HG03039 (cell line): ENCODE results near the gene GINS1.
"Not testable (repeated sequence)": the region's sequence is repeated elsewhere in the genome, so short reads cannot be mapped to it uniquely, and the experiment has no call there.

Source experiments
- ATAC-seq: cut with Tn5 transposase; IDR thresholded peaks from one replicate; pipeline ENCODE4 v1.9.1; 2021; ENCODE audit warnings: mild to moderate bottlenecking, moderate library complexity; ENCODE audit not compliant: unreplicated experiment

The GINS1 gene

DNA sequence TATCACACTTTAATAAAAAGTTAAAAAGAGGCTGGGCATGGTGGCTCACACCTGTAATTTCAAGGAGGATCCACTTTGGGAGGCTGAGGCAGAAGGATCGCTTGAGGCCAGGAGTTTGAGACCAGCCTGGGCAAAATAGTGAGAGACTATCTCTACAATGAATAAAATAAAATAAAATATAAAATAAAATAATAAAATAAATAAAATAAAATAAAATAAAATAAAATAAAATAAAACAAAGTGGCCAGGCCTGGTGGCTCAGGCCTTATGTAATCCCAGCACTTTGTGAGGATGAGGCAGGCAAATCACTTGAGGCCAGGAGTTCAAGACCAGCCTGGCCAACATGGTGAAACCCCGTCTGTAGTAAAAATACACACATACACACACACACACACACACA, 65.8 kb downstream of the GINS1 start:
- ATAC-seq: not testable (repeated sequence)

DNA sequence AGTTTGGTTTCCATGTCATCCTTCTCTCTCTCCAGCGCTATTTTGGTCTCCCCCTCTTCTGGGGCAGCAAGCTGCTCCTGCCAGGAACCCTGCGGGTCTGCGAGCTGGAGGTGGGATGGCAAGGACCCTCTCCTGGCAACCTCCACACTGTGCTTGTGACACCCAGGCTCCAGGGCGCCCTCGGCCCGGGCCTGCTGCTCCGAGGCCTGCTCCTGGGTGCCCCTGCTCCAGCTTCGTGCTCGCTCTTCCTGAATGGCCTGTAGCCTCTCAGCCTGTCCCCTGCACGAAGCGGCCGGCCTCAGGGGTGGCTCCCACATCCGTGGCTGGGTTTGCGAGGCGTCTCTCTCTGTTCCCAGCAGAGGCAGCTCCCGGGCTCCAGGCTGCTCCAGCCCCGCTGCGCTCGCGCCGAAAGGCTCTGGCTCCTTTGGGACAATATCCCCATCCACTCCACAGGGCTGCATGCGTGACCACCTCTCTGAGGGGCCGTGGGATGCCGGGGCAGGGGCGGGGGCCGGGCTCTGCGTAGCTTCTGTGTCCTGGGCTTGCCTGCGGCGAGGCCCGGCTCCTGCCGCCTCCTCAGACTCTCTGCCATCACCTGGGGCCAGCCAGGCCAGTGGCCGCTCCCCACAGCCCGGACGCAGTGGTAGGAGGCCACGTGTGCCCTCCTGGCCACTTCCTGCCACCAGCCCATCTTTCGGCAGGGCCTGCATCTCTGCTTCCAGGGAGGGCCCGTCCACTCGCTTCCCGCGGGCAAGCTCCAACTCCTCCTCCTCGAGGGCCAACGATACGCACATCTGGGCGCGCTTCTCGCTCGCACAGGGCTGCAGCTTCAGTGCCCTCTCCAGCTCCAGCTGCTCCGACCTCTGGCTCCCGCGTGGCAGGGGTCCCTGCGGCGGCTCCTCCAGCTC, 68.9 kb downstream of the GINS1 start:
- no peak for ATAC-seq

DNA sequence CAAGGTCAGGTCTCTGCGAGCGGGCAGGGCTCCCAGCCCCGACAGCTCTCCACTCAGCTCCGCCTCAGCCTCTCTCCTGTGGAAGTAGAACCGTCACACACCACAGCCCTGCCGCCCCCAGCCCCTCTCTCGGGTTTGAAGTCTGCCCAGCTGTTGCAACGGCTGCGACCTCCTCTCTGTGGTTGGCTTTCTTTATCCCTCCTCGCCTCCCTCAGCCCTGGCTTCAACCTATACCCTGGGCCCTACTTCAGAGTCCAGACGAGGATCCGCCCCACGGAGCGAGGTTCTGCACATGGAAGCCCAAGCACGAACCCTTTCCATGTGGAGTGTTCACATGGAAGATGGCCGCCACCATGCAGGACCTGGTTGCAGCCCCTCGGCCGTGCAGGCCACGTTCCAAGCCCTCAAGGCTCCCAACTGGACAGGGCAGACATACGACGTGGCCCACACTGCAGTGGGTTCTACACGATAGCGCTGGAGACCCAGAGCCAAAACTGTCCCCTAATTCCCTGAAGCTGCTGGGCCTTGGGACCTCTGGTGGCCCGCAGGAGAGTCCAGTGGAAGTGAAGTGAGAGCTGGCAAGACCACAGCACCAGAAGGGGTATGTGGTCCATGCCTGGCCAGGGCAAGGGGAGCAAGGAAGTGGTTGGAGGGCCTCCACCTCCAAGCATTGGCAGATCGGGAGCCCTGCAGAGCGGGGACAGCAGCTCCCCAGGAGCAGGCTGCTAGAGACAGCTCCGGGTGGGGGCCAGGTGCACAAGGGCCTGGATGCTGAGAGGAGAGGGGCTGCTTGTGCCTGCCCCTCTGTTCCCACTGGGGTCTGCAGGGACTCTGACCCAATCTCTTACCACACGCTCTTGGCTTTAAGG, 69.8 kb downstream of the GINS1 start:
- no peak for ATAC-seq

DNA sequence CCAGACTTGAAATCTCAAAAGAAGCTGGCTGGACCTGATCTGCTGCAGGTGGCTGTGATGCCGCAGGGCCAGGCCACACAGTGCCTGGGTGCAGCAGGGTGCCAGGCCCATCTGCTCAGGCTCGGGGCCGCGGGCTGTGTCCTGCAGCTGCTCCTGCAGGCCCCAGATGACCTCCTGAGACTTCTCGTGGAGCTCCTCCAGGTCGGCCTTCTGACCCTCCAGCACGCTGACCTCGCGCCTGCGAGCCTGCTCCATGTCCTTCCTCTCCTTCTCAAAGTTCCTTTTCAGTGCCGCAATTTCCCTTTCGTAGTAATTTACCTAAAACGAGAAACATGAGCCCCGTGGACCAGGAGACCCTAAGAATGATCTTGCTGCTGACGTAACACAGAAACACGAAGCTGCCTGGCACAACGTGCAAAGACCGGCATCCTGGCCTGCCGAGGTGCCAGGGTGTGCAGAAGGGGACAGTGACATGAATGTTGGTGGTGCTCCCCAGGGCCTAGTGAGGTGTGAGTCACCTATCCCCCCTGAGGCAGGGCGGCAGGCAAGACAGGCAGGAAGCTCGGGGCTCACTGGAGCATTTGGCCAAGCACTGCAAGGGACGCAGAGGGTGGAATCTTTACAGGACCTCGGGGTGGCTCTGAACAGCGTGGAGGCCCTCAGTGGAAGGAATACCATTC, 71.6 kb downstream of the GINS1 start:
- ATAC-seq: no peak

DNA sequence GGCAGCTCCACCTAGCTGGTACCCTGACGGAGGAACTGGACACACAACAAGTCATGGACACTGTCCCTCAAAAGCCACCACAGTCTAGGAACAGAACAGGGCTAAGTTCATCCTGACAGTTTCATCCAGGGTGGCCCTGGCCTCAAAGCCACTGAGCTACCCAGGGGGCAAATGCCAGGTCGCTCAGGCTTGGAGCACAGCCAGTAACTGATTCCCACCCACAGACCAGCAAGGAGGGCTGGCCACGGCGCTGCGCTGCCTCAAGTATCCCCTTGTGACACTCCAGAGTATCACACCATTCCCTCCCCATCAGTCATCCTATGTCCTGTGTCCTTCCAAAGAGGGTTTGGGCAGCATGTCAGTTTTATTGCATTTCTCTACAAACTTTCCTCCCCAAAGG, 72.2 kb downstream of the GINS1 start:
- no peak for ATAC-seq

DNA sequence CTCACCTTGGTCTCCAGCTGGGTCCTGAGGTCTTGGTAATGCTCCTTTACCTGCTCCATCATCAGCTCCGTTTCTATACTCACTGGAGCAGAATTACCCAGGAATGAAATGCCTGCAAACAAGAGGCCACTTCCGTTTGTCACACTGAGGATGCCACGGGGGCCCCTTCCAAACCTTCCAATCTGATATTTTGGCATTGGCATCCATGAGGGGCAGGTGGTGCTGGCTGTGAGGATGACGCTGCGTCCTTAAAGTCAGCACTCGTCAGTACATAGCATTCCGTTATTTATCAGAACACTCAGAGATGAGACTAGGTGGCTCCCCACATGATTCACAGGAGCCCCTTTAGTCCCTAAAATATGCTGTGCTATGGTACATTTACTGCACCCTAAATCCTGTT, 72.7 kb downstream of the GINS1 start:
- ATAC-seq: no peak

DNA sequence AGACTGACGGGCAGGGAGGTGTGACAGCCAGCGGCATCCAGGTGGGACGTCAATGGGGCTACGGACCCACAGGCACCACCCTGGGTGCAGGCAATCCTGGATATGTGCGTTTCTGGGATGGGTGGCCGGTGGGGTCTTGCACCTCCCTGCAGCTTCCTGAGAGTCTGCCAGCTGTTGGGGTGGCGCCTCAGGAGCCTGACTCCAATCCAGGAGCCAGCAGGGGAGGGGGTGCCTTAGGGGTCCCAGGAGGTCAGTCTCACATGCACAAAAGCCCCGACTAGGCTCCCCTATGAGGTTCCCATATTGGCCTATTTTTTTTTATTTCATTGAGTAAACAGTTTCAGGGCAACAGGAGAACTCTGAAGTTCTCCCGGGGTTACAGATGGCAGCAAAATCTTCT, 73.3 kb downstream of the GINS1 start:
- ATAC-seq: no peak

DNA sequence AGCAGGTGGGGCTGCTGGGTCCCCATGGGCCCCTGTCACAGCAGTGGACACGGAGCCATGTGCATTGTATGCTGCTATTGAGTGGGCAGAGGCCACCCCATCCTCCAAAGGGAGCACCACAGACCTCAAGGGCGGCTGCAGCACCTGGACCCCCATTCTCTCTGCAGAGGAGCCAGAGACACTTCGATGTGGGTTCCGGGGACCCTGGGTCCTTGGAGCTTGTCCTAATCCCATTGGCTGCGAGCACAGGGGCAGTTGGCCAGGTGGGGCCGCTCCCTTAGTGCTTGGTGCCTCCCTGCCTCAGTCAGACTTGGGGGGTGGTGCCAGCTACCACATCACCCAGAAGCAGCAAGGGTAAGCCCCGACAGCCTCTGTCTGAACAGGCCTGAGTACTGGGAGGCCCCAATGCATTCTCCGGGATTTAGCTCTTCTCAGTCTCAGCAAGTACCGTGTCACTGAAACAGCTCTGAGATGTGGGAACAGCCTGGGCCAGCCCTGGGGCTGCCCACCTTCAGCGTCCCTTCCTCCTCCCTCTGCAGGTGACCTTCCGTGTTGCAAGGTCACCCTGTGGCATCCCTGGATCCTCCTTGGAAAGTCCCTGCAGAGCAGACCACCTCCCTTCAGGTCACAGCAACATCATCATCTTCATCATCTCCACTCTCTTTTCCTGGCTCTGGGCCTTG, 73.9 kb downstream of the GINS1 start:
- no peak for ATAC-seq

DNA sequence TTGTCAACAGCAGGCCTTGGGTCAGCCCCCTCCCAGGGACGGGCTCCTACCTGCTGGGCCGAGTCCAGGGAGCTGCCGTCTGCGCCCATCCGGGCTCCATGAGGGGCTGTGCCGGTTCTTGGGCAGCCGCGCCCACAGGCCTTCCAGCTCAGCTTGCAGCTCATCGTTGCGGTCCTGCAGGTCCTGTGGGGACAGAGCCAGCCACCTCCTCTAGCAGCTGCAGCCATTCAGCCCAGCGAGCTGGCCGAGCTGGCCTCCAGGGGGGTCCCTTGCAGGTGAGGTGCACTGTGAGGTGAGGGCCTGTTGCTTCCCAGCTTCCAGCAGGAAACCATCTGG, 74.4 kb downstream of the GINS1 start:
- ATAC-seq: no peak

DNA sequence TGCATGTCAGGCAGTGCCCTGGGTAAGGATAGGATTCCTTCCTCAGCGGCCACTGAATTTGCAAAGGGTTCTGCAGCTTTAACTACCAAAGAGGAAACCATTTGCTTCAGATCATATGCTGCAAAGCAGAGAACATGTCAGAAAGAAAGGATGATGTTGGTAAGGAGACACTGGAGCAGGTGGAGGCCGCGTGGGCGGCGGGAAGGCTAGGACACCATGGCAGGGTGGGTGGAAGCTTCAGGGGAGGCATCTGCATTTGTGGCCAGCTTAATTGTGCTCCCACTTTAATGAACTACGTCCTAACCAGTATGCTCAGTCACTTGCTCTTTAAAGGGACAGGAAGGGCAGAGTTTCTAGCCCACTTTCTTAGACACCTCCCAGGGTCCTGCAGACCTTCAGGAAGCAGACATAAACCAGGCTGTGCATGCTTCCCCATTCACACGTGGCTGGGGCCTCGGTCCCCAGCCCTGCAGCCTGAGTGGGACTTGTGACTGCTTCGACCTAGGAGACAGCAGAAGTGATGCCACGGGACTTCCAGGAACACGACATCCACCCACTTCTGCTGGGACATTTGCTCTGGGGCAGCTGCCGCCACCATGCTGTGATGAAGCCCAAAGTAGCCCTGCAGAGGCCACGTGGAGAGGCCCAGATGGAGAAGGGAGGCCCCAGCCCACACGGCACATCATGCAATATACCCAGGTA, 76.1 kb downstream of the GINS1 start:
- ATAC-seq: no peak

DNA sequence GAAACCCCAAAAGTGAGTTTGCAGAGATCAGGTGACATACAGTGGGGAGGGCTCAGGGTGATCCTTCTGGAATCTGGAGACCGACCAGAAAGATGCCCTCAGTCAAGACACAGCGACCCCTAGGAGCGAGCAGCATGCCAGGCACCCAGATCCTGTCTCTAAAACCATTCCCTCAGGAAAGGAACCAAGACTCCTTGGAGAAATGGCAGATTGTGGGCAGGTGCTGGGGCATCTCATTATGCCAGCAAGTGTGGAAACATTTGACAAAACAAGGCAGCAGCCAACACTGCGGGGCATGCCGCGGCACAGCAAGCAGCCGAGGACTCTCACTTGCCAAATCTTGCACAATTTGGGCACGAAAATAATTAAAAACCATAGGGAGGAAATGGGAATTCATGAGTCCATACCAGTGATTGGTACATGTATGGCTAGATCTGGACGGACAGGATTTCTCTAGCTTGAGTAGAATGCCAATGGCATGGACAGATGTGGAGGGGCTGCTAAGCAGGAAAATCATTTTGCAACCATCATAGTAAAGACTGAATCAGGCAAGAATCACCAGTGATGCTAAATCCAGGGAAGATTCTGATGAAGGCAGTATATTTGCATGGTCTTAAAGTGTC, 76.9 kb downstream of the GINS1 start:
- no peak for ATAC-seq

DNA sequence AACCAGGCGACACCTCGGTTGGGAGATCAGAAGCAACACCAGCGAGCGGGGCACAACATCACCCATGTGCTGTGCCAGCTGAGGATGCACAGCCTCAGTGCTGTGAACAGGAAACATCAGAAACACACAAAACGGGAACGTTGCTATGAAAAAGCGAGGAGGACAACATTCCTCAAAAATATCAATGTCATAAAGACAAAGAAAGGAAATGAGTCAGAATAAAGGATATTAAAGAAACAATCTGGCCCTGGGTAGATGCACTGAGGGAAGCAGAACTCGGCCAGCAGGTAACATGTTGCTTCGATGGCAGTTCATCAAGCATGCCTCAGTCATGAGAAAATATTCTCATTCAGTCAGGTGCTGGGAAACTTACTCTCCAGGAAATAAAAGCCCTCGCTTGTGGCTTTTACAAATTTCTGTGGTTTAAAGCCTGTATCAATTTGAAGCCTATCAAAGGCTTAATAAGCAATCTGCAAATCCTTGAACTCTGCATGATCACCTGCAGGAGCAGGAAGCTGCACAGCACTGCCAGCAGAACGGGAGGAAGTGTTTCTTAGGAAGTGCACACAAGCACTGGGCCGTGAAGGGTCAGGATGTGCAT, 77.5 kb downstream of the GINS1 start:
- no peak for ATAC-seq

DNA sequence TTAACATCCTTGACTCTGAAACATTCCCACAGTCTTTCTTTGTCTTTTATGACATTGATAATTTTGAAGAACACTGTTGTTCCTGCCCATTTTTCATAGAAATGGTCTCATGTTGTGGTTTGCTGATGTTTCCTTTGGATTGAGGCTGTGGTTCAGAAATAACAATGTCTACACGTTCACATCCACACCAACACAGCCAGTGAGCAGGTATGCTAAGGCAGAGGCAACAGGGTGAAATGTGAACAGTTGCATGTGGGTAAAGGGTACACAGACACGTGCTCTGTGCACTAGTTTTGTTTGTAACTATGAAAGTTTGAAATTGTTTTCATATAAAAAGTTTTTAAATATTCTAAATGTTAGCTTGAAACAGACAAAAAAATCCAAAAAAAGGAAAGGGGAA, 78.4 kb downstream of the GINS1 start:
- no peak for ATAC-seq

DNA sequence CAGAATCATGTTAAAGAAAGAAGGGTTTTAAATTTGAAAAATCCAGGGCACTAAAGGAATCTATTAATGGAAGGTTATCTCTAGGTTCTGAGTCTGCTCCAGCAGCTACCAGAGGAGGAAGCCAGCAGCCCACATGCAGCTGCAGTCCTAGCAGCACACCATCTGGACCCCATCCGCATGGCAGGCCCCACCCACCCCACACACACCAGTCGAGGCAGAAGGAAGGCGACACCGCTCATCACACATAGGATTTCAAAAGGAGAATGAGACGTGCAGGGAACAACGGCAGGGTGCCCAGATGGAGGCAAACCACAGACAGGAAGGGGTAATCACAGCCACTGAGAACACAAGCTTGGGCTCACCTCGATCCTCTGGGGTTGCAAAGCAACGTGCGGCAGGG, 78.9 kb downstream of the GINS1 start:
- no peak for ATAC-seq

DNA sequence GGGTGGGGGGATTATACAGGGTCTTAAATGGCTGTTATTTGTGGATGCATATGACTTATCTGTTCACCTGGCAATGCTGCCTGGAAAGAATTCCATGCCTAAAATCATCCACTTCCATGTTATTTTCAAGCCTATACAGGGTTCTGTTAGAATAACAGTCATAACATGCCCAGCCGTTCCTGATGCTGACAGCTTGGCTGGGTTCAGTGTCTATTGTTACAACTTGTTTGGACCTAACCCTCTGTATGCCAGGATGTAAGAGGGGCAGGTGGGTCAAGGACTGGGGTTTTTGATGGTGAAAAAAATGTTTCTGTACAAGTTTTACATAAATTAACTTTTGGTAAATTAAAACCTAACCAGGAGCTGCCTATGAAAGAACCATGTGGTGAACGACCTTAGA, 79.8 kb downstream of the GINS1 start:
- ATAC-seq: no peak

DNA sequence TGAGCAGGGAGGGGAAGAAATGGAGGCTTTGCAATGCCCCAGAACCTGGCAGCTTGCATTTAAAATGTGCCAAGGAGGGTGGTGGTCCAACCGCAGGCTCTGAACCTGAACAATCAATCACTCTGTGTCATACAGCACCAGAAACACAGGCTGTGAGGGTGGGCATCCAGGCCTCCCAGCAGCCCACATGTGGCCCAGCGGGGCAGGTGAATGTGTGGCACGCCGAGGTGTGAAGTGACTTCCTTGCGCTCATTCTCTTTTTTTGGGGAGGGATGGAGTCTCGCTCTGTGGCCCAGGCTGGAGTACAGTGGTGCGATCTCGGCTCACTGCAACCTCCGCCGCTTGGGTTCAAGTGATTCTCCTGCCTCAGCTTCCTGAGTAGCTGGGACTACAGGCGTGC, 80.5 kb downstream of the GINS1 start:
- no peak for ATAC-seq

DNA sequence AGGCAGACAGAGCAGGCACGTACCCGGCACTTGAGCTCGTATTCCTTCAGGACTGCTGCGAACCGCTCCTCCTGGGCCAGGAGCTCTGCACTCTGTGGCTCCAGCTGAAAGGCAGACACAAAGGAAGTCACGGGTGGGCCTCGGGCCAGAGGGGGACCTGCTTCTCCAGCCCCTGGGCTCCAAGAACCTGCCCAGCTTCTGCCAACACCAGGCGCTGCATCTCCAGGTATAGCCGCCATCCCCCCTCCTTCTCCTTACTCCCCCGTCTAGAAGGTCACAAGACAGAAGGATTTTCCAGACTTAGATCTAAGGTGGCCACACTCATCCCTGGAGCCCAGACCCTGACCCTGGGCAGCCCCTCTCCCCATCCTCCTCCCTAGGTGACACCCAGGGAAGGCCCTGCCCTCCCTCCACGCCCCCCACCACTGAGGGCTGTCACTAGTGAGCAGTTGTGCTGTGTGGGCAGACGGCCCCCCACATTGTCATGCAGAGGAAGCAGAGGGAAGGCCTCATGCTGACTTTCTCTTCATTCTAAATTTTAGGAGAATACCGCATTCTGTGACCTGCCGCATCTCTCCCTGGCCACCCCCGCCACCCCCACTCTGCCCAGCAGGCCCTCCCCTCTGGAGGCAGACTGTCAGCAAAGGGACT, 81.9 kb downstream of the GINS1 start:
- ATAC-seq: no peak

DNA sequence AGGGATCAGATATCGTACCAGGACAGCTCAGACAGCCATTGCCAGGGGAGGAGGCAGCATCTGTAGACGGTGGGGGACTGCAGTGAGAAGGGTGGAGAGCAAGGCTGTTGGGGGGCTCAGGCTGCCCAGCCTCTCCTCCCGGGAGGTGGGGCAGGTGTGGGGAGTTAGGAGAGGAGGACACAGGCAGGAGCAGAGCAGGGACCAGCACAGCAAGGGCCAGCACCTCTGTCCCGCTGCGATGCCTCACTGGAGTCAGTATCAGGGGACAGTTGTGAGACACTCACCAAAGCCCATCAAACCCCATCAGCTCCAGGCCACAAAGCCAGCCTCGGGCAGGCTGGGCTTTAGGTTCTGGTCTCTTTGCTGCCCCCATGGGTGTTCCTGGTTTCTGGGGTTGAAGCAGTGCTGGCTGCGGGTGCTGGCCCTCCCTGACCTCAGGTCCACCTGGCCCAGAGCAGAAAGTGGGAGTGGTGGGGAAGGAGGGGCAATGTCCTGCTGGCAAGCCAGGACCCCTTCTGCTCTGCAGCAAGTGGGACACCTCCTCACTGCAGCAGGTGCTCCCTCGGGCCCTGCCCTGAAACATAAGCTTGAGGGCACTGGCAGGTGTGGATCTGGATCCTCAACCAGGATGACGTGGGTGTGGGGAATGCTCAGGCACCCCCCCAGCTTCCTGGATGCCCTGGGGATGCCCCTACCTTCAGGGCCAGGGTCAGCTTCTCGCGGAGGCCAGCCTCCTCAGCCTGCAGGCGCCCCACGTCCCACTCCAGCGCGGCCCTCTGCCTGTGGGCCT, 83.4 kb downstream of the GINS1 start:
- no peak for ATAC-seq
